ENCODE measurements around the gene IGSF3. TPM values are rescaled to one million over a fixed set of nuclear protein-coding genes. Genes with fewer than 3 reads are reported as not detected.
A peak's percentile ranks its signal among the peaks of the same experiment; 100 is the strongest.
"Not testable (repeated sequence)": the region's sequence is repeated elsewhere in the genome, so short reads cannot be mapped to it uniquely, and the experiment has no call there.

IGSF3 gene
- total RNA-seq, 2 experiments from 2014 or later = 3.8 to 4.1 TPM

- H3K36me3 Mint-ChIP-seq (ENCODE audit: low read depth); H3K9me3 Mint-ChIP-seq (ENCODE audit: low read depth); ATAC-seq; intact Hi-C loops (cut with DNase I, micrococcal nuclease); POLR2A ChIA-PET; H3K27ac Mint-ChIP-seq; H3K27me3 Mint-ChIP-seq; H3K4me3 Mint-ChIP-seq; CTCF ChIA-PET; DNase-seq: not testable (repeated sequence)
- H3K4me1 Mint-ChIP-seq = peaks cover 19% of the 10 kb centered on the region
These were observed 40.6 kb downstream of the IGSF3 start for GRCh38 chr1:116626915-116627314.

GRCh38 chr1:116625155-116625554 lies 42.4 kb downstream of the IGSF3 start:
- H3K4me1 Mint-ChIP-seq = peaks cover 19% of the 10 kb centered on the region
- H3K9me3 Mint-ChIP-seq (ENCODE audit: low read depth); H3K27me3 Mint-ChIP-seq; intact Hi-C loops (cut with DNase I, micrococcal nuclease); ATAC-seq; POLR2A ChIA-PET; H3K27ac Mint-ChIP-seq; H3K4me3 Mint-ChIP-seq; DNase-seq; H3K36me3 Mint-ChIP-seq (ENCODE audit: low read depth): not testable (repeated sequence)
- CTCF ChIA-PET = interaction anchor here (0.6 kb wide), 1 partner anchor 429 kb away, joined by 3 read pairs; no protein-coding TSS in a partner anchor

- Mint-ChIP-seq H3K4me3 (no peak overlapping the region), H3K27ac (no peak overlapping the region), H3K27me3 (peaks cover 5% of the 10 kb centered on the region), H3K4me1 (peaks cover 16% of the 10 kb centered on the region), H3K9me3 (ENCODE audit: low read depth) (peaks cover 2% of the 10 kb centered on the region), H3K36me3 (ENCODE audit: low read depth) (no peaks in the 10 kb centered on the region)
- ATAC-seq = no peak
- ChIA-PET POLR2A (no interaction called here), CTCF (no interaction called here)
- no peak for DNase-seq
- intact Hi-C loops (cut with DNase I, micrococcal nuclease) = no loop called here
These were observed 43.5 kb downstream of the IGSF3 start for GRCh38 chr1:116624040-116624439.

- POLR2A ChIA-PET; H3K36me3 Mint-ChIP-seq (ENCODE audit: low read depth); intact Hi-C loops (cut with DNase I, micrococcal nuclease); CTCF ChIA-PET; H3K4me3 Mint-ChIP-seq; ATAC-seq; H3K4me1 Mint-ChIP-seq; H3K27ac Mint-ChIP-seq; DNase-seq; H3K27me3 Mint-ChIP-seq; H3K9me3 Mint-ChIP-seq (ENCODE audit: low read depth): not testable (repeated sequence)
These were observed 45.0 kb downstream of the IGSF3 start for GRCh38 chr1:116622496-116622895.

GRCh38 chr1:116621756-116622155 lies 45.8 kb downstream of the IGSF3 start:
- CTCF ChIA-PET; intact Hi-C loops (cut with DNase I, micrococcal nuclease); H3K27me3 Mint-ChIP-seq: not testable (repeated sequence)

GRCh38 chr1:116620392-116620791 lies 47.1 kb downstream of the IGSF3 start:
- DNase-seq; CTCF ChIA-PET; H3K36me3 Mint-ChIP-seq (ENCODE audit: low read depth); H3K9me3 Mint-ChIP-seq (ENCODE audit: low read depth); H3K4me1 Mint-ChIP-seq; intact Hi-C loops (cut with DNase I, micrococcal nuclease); H3K4me3 Mint-ChIP-seq; POLR2A ChIA-PET; H3K27me3 Mint-ChIP-seq; ATAC-seq; H3K27ac Mint-ChIP-seq: not testable (repeated sequence)

More at GRCh38 chr1:116621756-116622155, 45.8 kb downstream of the IGSF3 start:
- H3K36me3 Mint-ChIP-seq (ENCODE audit: low read depth); H3K9me3 Mint-ChIP-seq (ENCODE audit: low read depth); DNase-seq; POLR2A ChIA-PET; H3K4me3 Mint-ChIP-seq; H3K27ac Mint-ChIP-seq; ATAC-seq; H3K4me1 Mint-ChIP-seq: not testable (repeated sequence)

GRCh38 chr1:116619106-116619505 lies 48.4 kb downstream of the IGSF3 start:
- intact Hi-C loops (cut with DNase I, micrococcal nuclease); H3K27ac Mint-ChIP-seq; CTCF ChIA-PET; DNase-seq; H3K9me3 Mint-ChIP-seq (ENCODE audit: low read depth); H3K4me1 Mint-ChIP-seq; ATAC-seq; POLR2A ChIA-PET; H3K4me3 Mint-ChIP-seq; H3K36me3 Mint-ChIP-seq (ENCODE audit: low read depth); H3K27me3 Mint-ChIP-seq: not testable (repeated sequence)

GRCh38 chr1:116617808-116618207 lies 49.7 kb downstream of the IGSF3 start:
- CTCF ChIA-PET = interaction anchor here (0.6 kb wide), 1 partner anchor 257 kb away, joined by 3 read pairs; no protein-coding TSS in a partner anchor

GRCh38 chr1:116613825-116614224 lies 53.7 kb downstream of the IGSF3 start:
- intact Hi-C loops (cut with DNase I, micrococcal nuclease); H3K4me3 Mint-ChIP-seq; H3K9me3 Mint-ChIP-seq (ENCODE audit: low read depth); POLR2A ChIA-PET; CTCF ChIA-PET; H3K36me3 Mint-ChIP-seq (ENCODE audit: low read depth); H3K27ac Mint-ChIP-seq; H3K27me3 Mint-ChIP-seq; ATAC-seq; DNase-seq: not testable (repeated sequence)
- peaks cover 16% of the 10 kb centered on the region for H3K4me1 Mint-ChIP-seq

More at GRCh38 chr1:116617808-116618207, 49.7 kb downstream of the IGSF3 start:
- H3K4me1 Mint-ChIP-seq; H3K27ac Mint-ChIP-seq; H3K4me3 Mint-ChIP-seq; POLR2A ChIA-PET; intact Hi-C loops (cut with DNase I, micrococcal nuclease); H3K36me3 Mint-ChIP-seq (ENCODE audit: low read depth); H3K27me3 Mint-ChIP-seq; ATAC-seq; DNase-seq; H3K9me3 Mint-ChIP-seq (ENCODE audit: low read depth): not testable (repeated sequence)

- H3K27me3 Mint-ChIP-seq; H3K36me3 Mint-ChIP-seq (ENCODE audit: low read depth); H3K4me3 Mint-ChIP-seq; intact Hi-C loops (cut with DNase I, micrococcal nuclease); DNase-seq; H3K9me3 Mint-ChIP-seq (ENCODE audit: low read depth): not testable (repeated sequence)
- POLR2A ChIA-PET = interaction anchor here (0.6 kb wide), 1 partner anchor 18 kb away, joined by 12 read pairs; no protein-coding TSS in a partner anchor
- peak overlapping the region; percentile 59 for H3K27ac Mint-ChIP-seq
- CTCF ChIA-PET = interaction anchor here (0.6 kb wide), 1 partner anchor 1903 kb away, joined by 3 read pairs; no protein-coding TSS in a partner anchor
- H3K4me1 Mint-ChIP-seq = peaks cover 39% of the 10 kb centered on the region
- peak; percentile 27 for ATAC-seq
These were observed 57.6 kb downstream of the IGSF3 start for GRCh38 chr1:116609801-116610371.

GRCh38 chr1:116608841-116609240 lies 58.7 kb downstream of the IGSF3 start:
- POLR2A ChIA-PET; H3K27me3 Mint-ChIP-seq; intact Hi-C loops (cut with DNase I, micrococcal nuclease); H3K36me3 Mint-ChIP-seq (ENCODE audit: low read depth); DNase-seq; H3K9me3 Mint-ChIP-seq (ENCODE audit: low read depth): not testable (repeated sequence)
- peak; percentile 70 for ATAC-seq
- peak overlapping the region; percentile 66 for H3K4me3 Mint-ChIP-seq
- H3K27ac Mint-ChIP-seq = peak overlapping the region; percentile 86
- H3K4me1 Mint-ChIP-seq = peaks cover 39% of the 10 kb centered on the region
- CTCF ChIA-PET = interaction anchor here (0.7 to 0.8 kb wide), 2 partner anchors 34 to 352 kb away, joined by 3 read pairs; no protein-coding TSS in a partner anchor

- H3K4me1 Mint-ChIP-seq = peaks cover 39% of the 10 kb centered on the region
- H3K27me3 Mint-ChIP-seq; intact Hi-C loops (cut with DNase I, micrococcal nuclease); H3K9me3 Mint-ChIP-seq (ENCODE audit: low read depth); POLR2A ChIA-PET; DNase-seq; ATAC-seq; H3K36me3 Mint-ChIP-seq (ENCODE audit: low read depth): not testable (repeated sequence)
- peak overlapping the region; percentile 66 for H3K4me3 Mint-ChIP-seq
- CTCF ChIA-PET = interaction anchor here (0.7 to 0.8 kb wide), 2 partner anchors 34 to 352 kb away, joined by 3 read pairs; no protein-coding TSS in a partner anchor
- peak overlapping the region; percentile 86 for H3K27ac Mint-ChIP-seq
These were observed 59.4 kb downstream of the IGSF3 start for GRCh38 chr1:116608151-116608550.
